SU-DHL-6 (cell line): ENCODE data around the gene SH3RF3.

Experiments
- H2AFZ ChIP-seq: fragments of 200-600 bp; sonication (generic); 2 replicates; pipeline ENCODE4 v1.6.1; 2014; ENCODE audit warnings: low read depth, mild to moderate bottlenecking, moderate library complexity, mixed read lengths, antibody characterized with exemption, low read length; ENCODE audit not compliant: severe bottlenecking
- H3F3A ChIP-seq: fragments of 200-600 bp; shearing (Covaris generic); 2 replicates; pipeline ENCODE4 v1.6.0; 2016; ENCODE audit warnings: antibody characterized with exemption, mild to moderate bottlenecking; ENCODE audit not compliant: insufficient read depth
- H3K27ac ChIP-seq: fragments of 200-600 bp; sonication (generic); 2 replicates; pipeline ENCODE4 v1.5.1; 2016; ENCODE audit warnings: low read depth, mild to moderate bottlenecking, low read length, moderate library complexity, mixed read lengths
- H3K27me3 ChIP-seq: fragments of 200-600 bp; sonication (generic), shearing (Covaris generic); 2 replicates; pipeline ENCODE4 v1.6.0; 2014; ENCODE audit warnings: mild to moderate bottlenecking, low read length
- H3K36me3 ChIP-seq: fragments of 200-600 bp; sonication (generic); 2 replicates; pipeline ENCODE4 v1.6.1; 2014; ENCODE audit warnings: mild to moderate bottlenecking, low read length, mixed read lengths
- H3K4me2 ChIP-seq: fragments of 300-600, 200-600 bp; shearing (Covaris generic), sonication (generic); 2 replicates; pipeline ENCODE4 v1.6.0; 2014; ENCODE audit warnings: low read length, low read depth, mild to moderate bottlenecking; ENCODE audit not compliant: poor library complexity, severe bottlenecking
- H3K4me3 ChIP-seq: fragments of 200-600 bp; sonication (generic); 2 replicates; pipeline ENCODE4 v1.5.1; 2014; ENCODE audit warnings: antibody characterized with exemption, low read length, mild to moderate bottlenecking, mixed read lengths; ENCODE audit not compliant: insufficient read depth, poor library complexity, severe bottlenecking
- H3K79me2 ChIP-seq: fragments of 200-600 bp; sonication (generic); 2 replicates; pipeline ENCODE4 v1.6.1; 2014; ENCODE audit warnings: mild to moderate bottlenecking, low read length, moderate library complexity; ENCODE audit not compliant: insufficient read depth
- H3K9ac ChIP-seq: fragments of 200-600 bp; sonication (generic); 2 replicates; pipeline ENCODE4 v1.7.0; 2014; ENCODE audit warnings: mild to moderate bottlenecking, low read length
- H3K9me2 ChIP-seq: fragments of 200-600 bp; sonication (generic); replicated peaks from 2 replicates; pipeline ENCODE4 v1.6.1; 2014; ENCODE audit warnings: low read length; ENCODE audit not compliant: insufficient read depth
- H3K9me3 ChIP-seq: fragments of 200-600 bp; sonication (generic); 2 replicates; pipeline ENCODE4 v1.6.1; 2014; ENCODE audit warnings: low read length, mixed read lengths; ENCODE audit not compliant: insufficient read depth
- H4K20me1 ChIP-seq: fragments of 200-600 bp; sonication (generic); 2 replicates; pipeline ENCODE4 v1.6.1; 2014; ENCODE audit warnings: low read depth, mild to moderate bottlenecking, antibody characterized with exemption, low read length, moderate library complexity, mixed read lengths
- EZH2phosphoT487 ChIP-seq: fragments of 200-600 bp; sonication (generic), shearing (Covaris generic); conservative IDR thresholded peaks from 2 replicates; pipeline ENCODE4 v1.6.1; 2018; ENCODE audit warnings: mild to moderate bottlenecking, antibody characterized with exemption, low read length, moderate library complexity, mixed read lengths
- TF ChIP-seq, protein P1 (sequence below): fragments of 200-600 bp; sonication (generic); IDR thresholded peaks from one replicate; pipeline ENCODE4 v1.5.1; 2017; ENCODE audit warnings: antibody characterized with exemption, mild to moderate bottlenecking, low read length, moderate library complexity; ENCODE audit not compliant: insufficient read depth, poor library complexity, severe bottlenecking

SH3RF3 gene

DNA sequence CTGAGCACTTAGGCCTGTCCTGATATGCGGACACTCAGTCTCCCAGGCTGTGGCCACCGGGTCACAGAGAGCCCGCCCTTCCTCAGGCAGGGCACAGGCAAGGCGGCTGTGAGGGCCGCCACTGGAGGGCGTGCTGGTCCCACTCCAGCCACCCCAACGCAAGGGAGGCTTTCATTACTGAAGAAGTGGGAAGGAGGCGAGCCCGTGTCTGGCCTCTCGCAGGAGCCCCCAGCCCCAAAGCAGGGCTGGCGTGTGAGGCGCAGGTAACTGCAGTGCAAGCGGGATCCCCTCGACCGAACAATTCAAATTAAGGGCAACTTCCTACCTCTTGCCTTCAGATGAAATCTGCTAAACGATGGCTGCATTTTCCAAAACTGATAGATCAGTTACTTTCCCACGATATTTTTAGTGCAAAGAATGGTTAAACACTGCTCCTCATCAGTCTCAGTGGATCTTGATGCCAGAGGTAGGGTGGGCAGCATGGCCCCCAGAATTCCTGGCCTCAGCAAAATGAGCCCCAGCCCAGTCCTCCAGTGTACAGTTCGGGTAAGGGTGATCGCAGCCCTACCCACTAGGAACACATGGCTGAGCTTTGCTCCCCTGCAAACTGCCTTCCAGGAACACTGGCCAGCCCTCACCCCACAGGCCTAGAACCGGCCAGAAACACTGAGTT, 387.6 kb downstream of the SH3RF3 start:
- H3K9me2 ChIP-seq, result no peaks in the 10 kb centered on the region
- no peaks in the 10 kb centered on the region for H3K9me3 ChIP-seq
- H3K27me3 ChIP-seq, result no peaks in the 10 kb centered on the region
- H3K9ac ChIP-seq, result no peak overlapping the region
- H3K36me3 ChIP-seq, result no peaks in the 10 kb centered on the region
- H3K79me2 ChIP-seq, result no peaks in the 10 kb centered on the region
- no peak overlapping the region for H3K27ac ChIP-seq
- H3K4me2 ChIP-seq, result no peak overlapping the region
- no peak overlapping the region for H3K4me3 ChIP-seq
- no peak overlapping the region for H2AFZ ChIP-seq
- H4K20me1 ChIP-seq, result no peaks in the 10 kb centered on the region
- TF ChIP-seq EZH2phosphoT487, result no peak
- TF ChIP-seq, protein P1, sequence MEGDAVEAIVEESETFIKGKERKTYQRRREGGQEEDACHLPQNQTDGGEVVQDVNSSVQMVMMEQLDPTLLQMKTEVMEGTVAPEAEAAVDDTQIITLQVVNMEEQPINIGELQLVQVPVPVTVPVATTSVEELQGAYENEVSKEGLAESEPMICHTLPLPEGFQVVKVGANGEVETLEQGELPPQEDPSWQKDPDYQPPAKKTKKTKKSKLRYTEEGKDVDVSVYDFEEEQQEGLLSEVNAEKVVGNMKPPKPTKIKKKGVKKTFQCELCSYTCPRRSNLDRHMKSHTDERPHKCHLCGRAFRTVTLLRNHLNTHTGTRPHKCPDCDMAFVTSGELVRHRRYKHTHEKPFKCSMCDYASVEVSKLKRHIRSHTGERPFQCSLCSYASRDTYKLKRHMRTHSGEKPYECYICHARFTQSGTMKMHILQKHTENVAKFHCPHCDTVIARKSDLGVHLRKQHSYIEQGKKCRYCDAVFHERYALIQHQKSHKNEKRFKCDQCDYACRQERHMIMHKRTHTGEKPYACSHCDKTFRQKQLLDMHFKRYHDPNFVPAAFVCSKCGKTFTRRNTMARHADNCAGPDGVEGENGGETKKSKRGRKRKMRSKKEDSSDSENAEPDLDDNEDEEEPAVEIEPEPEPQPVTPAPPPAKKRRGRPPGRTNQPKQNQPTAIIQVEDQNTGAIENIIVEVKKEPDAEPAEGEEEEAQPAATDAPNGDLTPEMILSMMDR, result peak; percentile 30
- H3F3A ChIP-seq, result no peaks in the 10 kb centered on the region

DNA sequence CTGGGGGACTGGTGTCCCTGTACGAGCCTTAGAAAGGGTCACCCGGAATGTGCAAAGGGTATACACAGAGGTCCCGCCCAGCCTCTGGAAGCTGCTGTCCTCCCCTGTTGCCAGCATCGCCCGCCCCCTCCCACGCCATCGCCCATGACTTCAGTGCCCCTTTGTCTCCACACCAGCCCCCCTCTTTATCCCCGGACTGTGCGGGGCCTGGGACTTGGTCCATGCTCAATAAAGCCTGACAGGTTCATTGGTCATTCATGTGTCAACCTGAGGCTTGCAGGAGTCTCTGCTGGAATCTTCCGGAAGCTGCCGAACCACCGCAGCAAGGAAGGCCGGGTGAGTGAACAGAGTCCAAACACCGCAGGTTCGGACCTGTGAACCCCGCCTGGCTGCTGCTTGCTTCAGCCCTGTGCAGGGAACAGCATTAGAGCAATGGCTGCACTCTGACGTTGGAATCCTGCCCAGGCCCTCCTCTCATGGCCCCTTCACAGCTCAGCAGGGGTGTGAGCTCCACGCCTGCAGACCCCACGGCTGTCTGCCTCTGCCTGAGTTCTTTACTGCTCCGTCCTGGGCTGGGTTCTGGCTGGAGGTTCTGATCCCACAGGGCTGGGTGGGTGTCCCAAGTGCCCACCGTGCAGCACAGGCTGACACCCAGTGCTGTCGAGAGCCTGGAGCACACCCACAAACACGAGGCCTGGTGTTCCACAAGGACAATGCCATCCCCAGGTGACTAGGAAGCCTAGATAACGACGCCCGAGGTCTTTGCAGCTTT, 388.3 kb downstream of the SH3RF3 start:
- Histone ChIP-seq H3K27ac (no peak overlapping the region), H3K9me2 (no peaks in the 10 kb centered on the region), H3K79me2 (no peaks in the 10 kb centered on the region), H3K27me3 (no peaks in the 10 kb centered on the region), H3K4me3 (no peak overlapping the region), H3K9me3 (no peaks in the 10 kb centered on the region), H2AFZ (no peak overlapping the region), H3K4me2 (no peak overlapping the region), H3F3A (no peaks in the 10 kb centered on the region), H3K9ac (no peak overlapping the region), H3K36me3 (no peaks in the 10 kb centered on the region), H4K20me1 (no peaks in the 10 kb centered on the region)
- TF ChIP-seq, protein P1, result no peak
- no peak for TF ChIP-seq EZH2phosphoT487

DNA sequence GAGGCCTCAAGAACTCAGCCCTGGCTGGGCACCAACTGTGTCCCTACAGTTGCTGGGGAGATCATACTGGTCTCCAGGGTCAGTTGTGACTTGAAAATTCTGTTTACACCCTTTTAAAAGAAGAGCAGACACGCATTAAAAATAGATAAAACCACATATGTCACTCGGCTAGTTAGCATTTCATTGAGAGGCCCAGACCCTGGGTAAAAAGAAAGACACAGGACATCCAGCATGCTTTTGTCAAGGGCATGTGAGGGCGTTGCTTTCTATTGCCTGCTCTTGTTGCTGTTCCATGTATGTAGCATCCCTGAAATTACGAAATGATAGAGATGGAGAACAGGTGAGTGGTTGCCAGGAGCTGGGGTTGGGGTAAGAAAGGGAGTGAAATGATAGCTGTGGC, 390.5 kb downstream of the SH3RF3 start:
- TF ChIP-seq, protein P1, result no peak
- TF ChIP-seq EZH2phosphoT487, result no peak
- no peak overlapping the region for H3K4me3 ChIP-seq
- no peak overlapping the region for H2AFZ ChIP-seq
- no peaks in the 10 kb centered on the region for H3K27me3 ChIP-seq
- no peak overlapping the region for H3K27ac ChIP-seq
- H3K4me2 ChIP-seq, result no peak overlapping the region
- no peaks in the 10 kb centered on the region for H3K79me2 ChIP-seq
- no peaks in the 10 kb centered on the region for H3K36me3 ChIP-seq
- no peaks in the 10 kb centered on the region for H3K9me2 ChIP-seq
- no peak overlapping the region for H3K9ac ChIP-seq
- H3K9me3 ChIP-seq, result no peaks in the 10 kb centered on the region
- no peaks in the 10 kb centered on the region for H3F3A ChIP-seq
- no peaks in the 10 kb centered on the region for H4K20me1 ChIP-seq
